ENCODE data around the gene CYP2R1.
"Not testable (repeated sequence)": the region's sequence is repeated elsewhere in the genome, so short reads cannot be mapped to it uniquely, and the experiment has no call there.

CYP2R1 gene

GRCh38 chr11:14891143-14892035 is 642 bp downstream of the CYP2R1 start:
- peak; percentile 78 for DNase-seq

- DNase-seq = no peak
Observed at GRCh38 chr11:14886513-14886912, 5.5 kb downstream of the CYP2R1 start.

- DNase-seq = no peak
Observed at GRCh38 chr11:14884667-14885273, 7.3 kb downstream of the CYP2R1 start.

- DNase-seq = not testable (repeated sequence)
Observed at GRCh38 chr11:14883683-14884082, 8.3 kb downstream of the CYP2R1 start.

- no peak for DNase-seq
Observed at GRCh38 chr11:14882196-14882595, 9.8 kb downstream of the CYP2R1 start.

- DNase-seq = no peak
Observed at GRCh38 chr11:14881576-14882193, 10.3 kb downstream of the CYP2R1 start.

GRCh38 chr11:14875163-14875562 is 16.9 kb downstream of the CYP2R1 start:
- no peak for DNase-seq

- no peak for DNase-seq
Observed at GRCh38 chr11:14873632-14874031, 18.4 kb downstream of the CYP2R1 start.

GRCh38 chr11:14872032-14872431 is 20.0 kb downstream of the CYP2R1 start:
- DNase-seq = no peak

- not testable (repeated sequence) for DNase-seq
Observed at GRCh38 chr11:14863775-14864174, 28.3 kb downstream of the CYP2R1 start.

GRCh38 chr11:14861680-14862079 is 30.4 kb downstream of the CYP2R1 start:
- no peak for DNase-seq

GRCh38 chr11:14860511-14860910 is 31.5 kb downstream of the CYP2R1 start:
- DNase-seq = no peak

GRCh38 chr11:14858404-14858803 is 33.6 kb downstream of the CYP2R1 start:
- no peak for DNase-seq

GRCh38 chr11:14857621-14858020 is 34.4 kb downstream of the CYP2R1 start:
- DNase-seq = no peak

- DNase-seq = no peak
Observed at GRCh38 chr11:14855890-14856289, 36.1 kb downstream of the CYP2R1 start.

GRCh38 chr11:14854057-14854456 is 38.0 kb downstream of the CYP2R1 start:
- no peak for DNase-seq

GRCh38 chr11:14852571-14853177 is 39.4 kb downstream of the CYP2R1 start:
- DNase-seq = peak; percentile 13

- DNase-seq = no peak
Observed at GRCh38 chr11:14842002-14842401, 50.0 kb downstream of the CYP2R1 start.

GRCh38 chr11:14835496-14836492 is 56.2 kb downstream of the CYP2R1 start:
- DNase-seq = no peak

Measured in NCI-H69 (cell line).